Measurements from ENCODE around the gene ERN1. TPM values are rescaled to one million over a fixed set of nuclear protein-coding genes. Genes with fewer than 3 reads are reported as not detected.

The ERN1 gene
- total and polyA plus RNA-seq, 3 experiments from 2014 or later: 24.7 to 92.1 (median 25.5) TPM

GRCh38 chr17:64162554-64162953, 32.6 kb upstream of the ERN1 start:
- Histone ChIP-seq H3K4me1 (ENCODE audit: insufficient read depth, low read length) (no peaks in the 10 kb centered on the region), H3K27ac (ENCODE audit: low read depth, low read length) (no peak overlapping the region), H3K9me3 (ENCODE audit: low read length) (no peaks in the 10 kb centered on the region), H3K36me3 (ENCODE audit: insufficient read depth, low read length) (no peaks in the 10 kb centered on the region), H3K4me3 (ENCODE audit: low read length) (no peak overlapping the region), H3K27me3 (ENCODE audit: insufficient read depth, low read length, poor library complexity, severe bottlenecking) (no peaks in the 10 kb centered on the region)
- H3K4me3 Mint-ChIP-seq: no peak overlapping the region
- no peak for DNase-seq
- H3K27me3 Mint-ChIP-seq: no peaks in the 10 kb centered on the region
- peaks cover 5 to 12% (median 10%) of the 10 kb centered on the region in 3 donors for H3K4me1 Mint-ChIP-seq
- peaks cover 3 to 29% (median 4%) of the 10 kb centered on the region in 3 donors for H3K36me3 Mint-ChIP-seq
- CTCF ChIA-PET: no interaction called here
- H3K27ac Mint-ChIP-seq: peak overlapping the region in 1 of 8 donors; percentile 60
- POLR2A ChIA-PET: interaction anchor here (1.0 kb wide), 1 partner anchor 16 kb away, joined by 3 read pairs; no protein-coding TSS in a partner anchor
- no peaks in the 10 kb centered on the region for H3K9me3 Mint-ChIP-seq

- DNase-seq: no peak
- Mint-ChIP-seq H3K4me1 (peaks cover 5 to 12% (median 10%) of the 10 kb centered on the region in 3 donors), H3K9me3 (no peaks in the 10 kb centered on the region), H3K27me3 (no peaks in the 10 kb centered on the region), H3K27ac (peak overlapping the region in 2 of 8 donors; percentile 6 to 25), H3K4me3 (no peak overlapping the region), H3K36me3 (peaks cover under 1 to 21% (median 4%) of the 10 kb centered on the region in 3 donors)
- no peak overlapping the region for H3K4me3 ChIP-seq (ENCODE audit: low read length)
- ChIA-PET POLR2A (interaction anchor here (0.7 kb wide), 1 partner anchor 16 kb away, joined by 3 read pairs; no protein-coding TSS in a partner anchor), CTCF (interaction anchor here (0.9 kb wide), 1 partner anchor 44 kb away, joined by 3 read pairs; no protein-coding TSS in a partner anchor)
- H3K27ac ChIP-seq (ENCODE audit: low read depth, low read length): no peak overlapping the region
- no peaks in the 10 kb centered on the region for H3K9me3 ChIP-seq (ENCODE audit: low read length)
- H3K27me3 ChIP-seq (ENCODE audit: insufficient read depth, low read length, poor library complexity, severe bottlenecking): no peaks in the 10 kb centered on the region
- no peaks in the 10 kb centered on the region for H3K36me3 ChIP-seq (ENCODE audit: insufficient read depth, low read length)
- no peaks in the 10 kb centered on the region for H3K4me1 ChIP-seq (ENCODE audit: insufficient read depth, low read length)
Observed at GRCh38 chr17:64161380-64162176, 31.6 kb upstream of the ERN1 start.

- DNase-seq: no peak
- Histone ChIP-seq H3K27ac (ENCODE audit: low read depth, low read length) (no peak overlapping the region), H3K4me3 (ENCODE audit: low read length) (no peak overlapping the region), H3K27me3 (ENCODE audit: insufficient read depth, low read length, poor library complexity, severe bottlenecking) (no peaks in the 10 kb centered on the region), H3K9me3 (ENCODE audit: low read length) (no peaks in the 10 kb centered on the region), H3K36me3 (ENCODE audit: insufficient read depth, low read length) (no peaks in the 10 kb centered on the region), H3K4me1 (ENCODE audit: insufficient read depth, low read length) (no peaks in the 10 kb centered on the region)
- Mint-ChIP-seq H3K4me1 (peaks cover 5 to 12% (median 10%) of the 10 kb centered on the region in 3 donors), H3K9me3 (no peaks in the 10 kb centered on the region), H3K4me3 (no peak overlapping the region), H3K27me3 (no peaks in the 10 kb centered on the region), H3K27ac (peak overlapping the region in 1 of 8 donors; percentile 17), H3K36me3 (peaks cover 0 to 14% (median 4%) of the 10 kb centered on the region in 3 donors)
- ChIA-PET POLR2A (no interaction called here), CTCF (no interaction called here)
Observed at GRCh38 chr17:64160378-64160777, 30.4 kb upstream of the ERN1 start.

- no peak overlapping the region for H3K27ac Mint-ChIP-seq
- no peak for DNase-seq
- peaks cover 0 to 25% (median 7%) of the 10 kb centered on the region in 3 donors for H3K36me3 Mint-ChIP-seq
- no peaks in the 10 kb centered on the region for H3K4me1 ChIP-seq (ENCODE audit: insufficient read depth, low read length)
- H3K4me1 Mint-ChIP-seq: peaks cover 5 to 12% (median 10%) of the 10 kb centered on the region in 3 donors
- CTCF ChIA-PET: no interaction called here
- H3K36me3 ChIP-seq (ENCODE audit: insufficient read depth, low read length): no peaks in the 10 kb centered on the region
- no peak overlapping the region for H3K4me3 ChIP-seq (ENCODE audit: low read length)
- H3K9me3 Mint-ChIP-seq: no peaks in the 10 kb centered on the region
- no peak overlapping the region for H3K4me3 Mint-ChIP-seq
- H3K27me3 ChIP-seq (ENCODE audit: insufficient read depth, low read length, poor library complexity, severe bottlenecking): no peaks in the 10 kb centered on the region
- H3K9me3 ChIP-seq (ENCODE audit: low read length): no peaks in the 10 kb centered on the region
- POLR2A ChIA-PET: no interaction called here
- H3K27me3 Mint-ChIP-seq: no peaks in the 10 kb centered on the region
- no peak overlapping the region for H3K27ac ChIP-seq (ENCODE audit: low read depth, low read length)
Observed at GRCh38 chr17:64158831-64159590, 29.1 kb upstream of the ERN1 start.

GRCh38 chr17:64158406-64158805, 28.5 kb upstream of the ERN1 start:
- ChIA-PET CTCF (no interaction called here), POLR2A (no interaction called here)
- Histone ChIP-seq H3K27ac (ENCODE audit: low read depth, low read length) (no peak overlapping the region), H3K9me3 (ENCODE audit: low read length) (no peaks in the 10 kb centered on the region), H3K4me3 (ENCODE audit: low read length) (no peak overlapping the region), H3K36me3 (ENCODE audit: insufficient read depth, low read length) (no peaks in the 10 kb centered on the region), H3K27me3 (ENCODE audit: insufficient read depth, low read length, poor library complexity, severe bottlenecking) (no peaks in the 10 kb centered on the region), H3K4me1 (ENCODE audit: insufficient read depth, low read length) (no peaks in the 10 kb centered on the region)
- DNase-seq: no peak
- Mint-ChIP-seq H3K4me3 (no peak overlapping the region), H3K4me1 (peaks cover 5 to 12% (median 10%) of the 10 kb centered on the region in 3 donors), H3K9me3 (no peaks in the 10 kb centered on the region), H3K27me3 (no peaks in the 10 kb centered on the region), H3K36me3 (peaks cover 0 to 27% (median 7%) of the 10 kb centered on the region in 3 donors), H3K27ac (no peak overlapping the region)

GRCh38 chr17:64157669-64158180, 27.8 kb upstream of the ERN1 start:
- no peaks in the 10 kb centered on the region for H3K9me3 ChIP-seq (ENCODE audit: low read length)
- Mint-ChIP-seq H3K4me1 (peaks cover 5 to 11% (median 10%) of the 10 kb centered on the region in 3 donors), H3K36me3 (peaks cover 5 to 32% (median 7%) of the 10 kb centered on the region in 3 donors), H3K27me3 (no peaks in the 10 kb centered on the region), H3K4me3 (no peak overlapping the region), H3K9me3 (no peaks in the 10 kb centered on the region), H3K27ac (peak overlapping the region in 1 of 8 donors; percentile 33)
- H3K27ac ChIP-seq (ENCODE audit: low read depth, low read length): no peak overlapping the region
- ChIA-PET CTCF (no interaction called here), POLR2A (no interaction called here)
- peaks cover 4% of the 10 kb centered on the region for H3K36me3 ChIP-seq (ENCODE audit: insufficient read depth, low read length)
- DNase-seq: no peak
- no peak overlapping the region for H3K4me3 ChIP-seq (ENCODE audit: low read length)
- no peaks in the 10 kb centered on the region for H3K27me3 ChIP-seq (ENCODE audit: insufficient read depth, low read length, poor library complexity, severe bottlenecking)
- no peaks in the 10 kb centered on the region for H3K4me1 ChIP-seq (ENCODE audit: insufficient read depth, low read length)

GRCh38 chr17:64156670-64157069, 26.7 kb upstream of the ERN1 start:
- Mint-ChIP-seq H3K9me3 (no peaks in the 10 kb centered on the region), H3K27me3 (no peaks in the 10 kb centered on the region)
- CTCF ChIA-PET: no interaction called here

More at GRCh38 chr17:64156670-64157069, 26.7 kb upstream of the ERN1 start:
- peaks cover under 1 to 5% (median 3%) of the 10 kb centered on the region in 3 donors for H3K4me1 Mint-ChIP-seq
- Histone ChIP-seq H3K27me3 (ENCODE audit: insufficient read depth, low read length, poor library complexity, severe bottlenecking) (no peaks in the 10 kb centered on the region), H3K9me3 (ENCODE audit: low read length) (no peaks in the 10 kb centered on the region), H3K4me3 (ENCODE audit: low read length) (no peak overlapping the region), H3K27ac (ENCODE audit: low read depth, low read length) (no peak overlapping the region), H3K36me3 (ENCODE audit: insufficient read depth, low read length) (peaks cover 13% of the 10 kb centered on the region), H3K4me1 (ENCODE audit: insufficient read depth, low read length) (no peaks in the 10 kb centered on the region)
- H3K27ac Mint-ChIP-seq: no peak overlapping the region
- POLR2A ChIA-PET: interaction anchor here (0.7 kb wide), 1 partner anchor 11 kb away, joined by 5 read pairs; no protein-coding TSS in a partner anchor
- DNase-seq: no peak
- H3K4me3 Mint-ChIP-seq: no peak overlapping the region
- H3K36me3 Mint-ChIP-seq: peaks cover 6 to 40% (median 12%) of the 10 kb centered on the region in 3 donors
